ENCODE data around the gene TRIM3.

TRIM3 gene

DNA sequence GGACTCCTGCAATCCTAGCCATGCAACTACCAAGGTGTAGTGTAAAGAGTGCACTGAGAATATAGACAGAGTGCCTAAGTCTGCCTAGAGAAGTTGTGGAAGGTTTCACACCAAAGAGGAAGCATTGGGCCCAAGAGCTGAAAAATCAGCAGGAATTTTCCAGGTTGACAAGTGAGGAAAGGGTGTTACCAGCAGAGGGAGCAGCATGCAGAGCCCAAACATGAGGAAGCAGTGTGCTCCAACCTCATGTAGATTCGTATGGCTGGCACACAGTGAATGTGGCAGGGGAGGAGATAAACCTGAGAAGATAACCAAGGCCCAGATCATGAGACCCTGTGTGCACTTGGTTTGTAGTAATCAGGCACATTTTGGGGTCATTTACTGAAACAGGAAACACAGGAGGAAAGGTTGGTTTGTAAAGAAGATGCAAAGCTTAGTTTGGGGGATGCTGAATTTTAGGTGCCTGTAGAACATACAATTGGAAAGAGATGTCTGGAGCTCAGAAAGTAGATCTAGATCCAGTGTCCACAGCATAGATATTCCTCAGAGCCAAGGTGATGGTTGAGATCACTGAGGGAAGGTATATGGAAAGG lies 34.7 kb downstream of the TRIM3 start:
- no peak for DNase-seq (ENCODE audit: low read depth in 1 of 2, low spot score in 1 of 2)

DNA sequence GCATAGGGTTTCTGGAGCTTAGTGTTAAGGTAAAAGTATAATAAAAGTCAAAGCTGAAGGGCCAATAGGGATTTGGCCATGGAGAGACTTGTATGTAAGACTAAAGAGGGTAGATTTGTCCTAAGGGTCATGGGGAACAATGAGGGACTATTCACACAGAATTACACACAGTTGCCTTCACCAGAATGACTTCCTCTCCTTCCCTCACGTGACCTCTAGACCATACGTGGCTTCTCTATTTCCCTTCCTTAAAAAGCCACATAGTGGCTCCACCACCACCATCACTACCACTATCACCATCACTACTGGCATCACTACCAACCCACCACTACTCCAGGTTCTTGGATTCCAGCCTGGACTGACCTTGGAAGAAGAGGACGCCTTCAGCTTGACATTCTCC lies 35.7 kb downstream of the TRIM3 start:
- DNase-seq (ENCODE audit: low read depth in 1 of 2, low spot score in 1 of 2): no peak

DNA sequence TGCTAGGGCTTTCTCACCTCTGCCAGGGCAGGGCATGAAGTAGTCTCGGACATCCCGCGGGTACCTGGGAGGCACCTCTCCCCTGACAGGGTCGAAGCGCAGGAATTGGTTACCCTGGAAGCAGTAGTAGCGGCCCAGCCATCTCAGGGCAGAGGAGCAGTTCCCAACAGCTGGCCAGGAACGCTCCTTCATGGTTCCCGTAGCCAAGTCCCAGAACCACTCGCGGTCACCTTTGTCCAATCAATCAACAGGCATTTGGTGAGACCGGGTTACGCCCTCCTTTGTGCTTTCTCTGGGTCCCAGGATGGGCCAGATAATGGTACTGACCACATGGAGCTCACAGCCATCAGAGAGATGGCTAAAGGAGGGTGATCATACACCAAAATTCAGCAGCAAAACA lies 36.3 kb downstream of the TRIM3 start:
- no peak for DNase-seq (ENCODE audit: low read depth in 1 of 2, low spot score in 1 of 2)

DNA sequence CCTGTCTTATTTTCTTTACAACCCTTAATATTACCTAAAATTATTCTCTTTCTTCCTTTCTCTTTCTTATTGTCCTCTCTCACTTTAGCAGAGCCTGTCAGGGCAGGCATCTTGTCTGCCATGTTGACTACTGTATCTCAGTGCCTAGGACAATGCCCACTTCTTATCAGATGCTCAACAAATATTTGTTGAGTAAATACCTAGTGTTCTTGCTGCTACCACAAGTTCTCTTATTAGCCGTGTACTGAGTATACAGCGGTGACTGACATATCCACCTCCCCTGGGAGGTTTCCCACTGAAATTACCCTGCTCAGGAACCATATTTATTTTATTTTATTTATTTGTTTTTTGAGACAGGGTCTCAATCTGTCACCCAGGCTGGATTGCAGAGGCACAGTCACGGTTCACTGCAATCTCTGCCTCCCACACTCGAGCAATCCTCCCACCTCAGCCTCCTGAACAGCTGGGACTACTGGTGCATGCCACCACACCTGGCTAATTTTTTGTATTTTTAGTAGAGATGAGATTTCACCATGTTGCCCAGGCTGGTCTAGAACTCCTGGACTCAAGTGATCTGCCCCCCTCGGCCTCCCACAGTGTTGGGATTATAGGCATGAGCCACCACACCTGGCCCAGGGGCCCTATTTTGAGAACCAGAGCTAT lies 39.6 kb downstream of the TRIM3 start:
- DNase-seq (ENCODE audit: low read depth in 1 of 2, low spot score in 1 of 2): no peak

DNA sequence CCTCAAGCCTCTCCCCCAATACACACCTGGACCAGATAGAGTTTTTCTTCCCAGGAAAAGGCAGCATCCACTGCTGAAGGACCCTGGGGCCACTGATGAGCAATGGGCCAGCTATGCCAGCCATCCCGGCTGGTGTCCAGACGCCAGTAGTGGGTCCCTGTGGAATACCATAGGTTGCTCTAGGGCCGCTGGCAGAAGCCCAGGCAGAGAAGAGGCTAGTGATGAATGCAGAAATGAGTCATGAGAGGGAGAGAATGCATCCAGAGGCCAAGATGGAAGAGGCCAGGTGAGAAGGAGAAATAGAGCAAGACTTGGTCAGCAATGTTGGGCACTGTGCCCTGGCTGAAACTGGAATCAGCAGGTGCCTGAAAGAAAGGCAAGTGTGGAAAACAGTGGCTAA lies 41.9 kb downstream of the TRIM3 start:
- no peak for DNase-seq (ENCODE audit: low read depth in 1 of 2, low spot score in 1 of 2)

DNA sequence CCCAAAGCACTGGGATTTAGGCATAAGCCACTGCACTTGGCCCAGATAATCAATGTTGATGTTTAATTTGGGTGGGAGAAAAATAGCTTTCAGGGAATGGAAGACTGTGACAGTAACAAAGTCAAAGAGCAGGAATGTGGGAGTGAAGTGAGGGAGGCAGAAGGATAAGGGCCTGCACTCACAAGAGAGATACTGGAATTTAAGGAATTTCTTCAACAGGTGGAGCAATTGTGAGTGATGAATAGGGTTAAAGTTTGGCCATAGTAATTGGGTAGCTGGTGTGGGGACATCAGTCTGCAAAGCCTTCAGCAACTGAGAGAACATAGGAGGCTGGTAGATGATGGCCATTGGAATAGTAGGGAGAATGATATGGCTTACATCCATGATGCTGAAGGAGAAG lies 46.2 kb downstream of the TRIM3 start:
- no peak for DNase-seq (ENCODE audit: low read depth in 1 of 2, low spot score in 1 of 2)

DNA sequence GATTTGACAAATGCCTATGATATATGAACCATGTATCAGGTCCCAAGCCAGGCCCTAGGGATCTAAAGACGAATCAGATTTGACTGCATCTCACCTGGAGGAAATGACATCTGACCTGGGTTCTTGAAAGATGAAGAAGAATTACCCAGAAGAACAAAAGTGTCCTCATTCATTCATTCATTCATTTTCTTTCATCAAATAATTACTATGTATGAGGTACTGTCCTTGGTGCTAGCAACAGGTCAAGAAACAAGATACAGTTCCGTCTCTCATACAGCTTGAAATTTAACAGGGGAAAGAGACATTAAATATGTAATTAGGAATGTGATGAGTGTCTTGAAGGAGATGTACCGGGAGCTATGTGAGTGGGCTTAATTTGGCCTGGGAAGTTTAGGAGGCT lies 53.1 kb downstream of the TRIM3 start:
- DNase-seq (ENCODE audit: low read depth in 1 of 2, low spot score in 1 of 2): no peak

DNA sequence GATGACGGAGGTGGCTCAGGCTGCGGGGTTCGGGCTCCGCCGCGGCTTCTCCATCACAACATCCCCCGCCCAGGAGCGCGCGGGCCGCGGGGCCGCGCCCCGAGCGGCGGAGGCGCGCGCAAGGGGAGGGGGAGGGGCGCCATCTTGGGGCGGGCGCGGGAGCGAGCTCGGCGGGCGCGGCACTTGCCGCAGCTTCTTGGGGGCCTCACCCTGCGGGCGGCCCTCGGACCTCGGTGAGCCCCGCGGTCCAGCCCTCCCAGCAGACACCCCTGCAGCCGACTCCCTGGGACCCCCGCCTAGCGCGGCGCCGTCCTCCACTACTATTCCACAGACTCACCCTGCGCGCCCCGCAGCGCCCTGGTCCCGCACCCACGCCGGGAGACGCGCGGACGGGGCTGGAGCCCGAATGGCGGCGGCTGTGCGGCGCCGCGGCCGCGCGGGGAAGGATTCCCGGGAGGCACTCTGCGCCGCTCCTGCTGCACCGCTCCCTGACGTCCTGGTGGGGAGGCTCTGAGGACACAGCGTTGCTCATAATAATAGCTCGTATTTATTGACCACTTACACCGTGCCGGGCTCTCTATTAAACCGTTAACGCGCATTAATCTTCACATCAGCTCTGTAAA lies 54.6 kb downstream of the TRIM3 start, which contains the start of gene APBB1:
Gene APBB1 (minus strand): TSS at position 86 of the 623 bp plus-strand sequence. CDS start 7,747 bp downstream, outside the sequence.
- DNase-seq (ENCODE audit: low read depth in 1 of 2, low spot score in 1 of 2): peak; percentile 55 to 72

DNA sequence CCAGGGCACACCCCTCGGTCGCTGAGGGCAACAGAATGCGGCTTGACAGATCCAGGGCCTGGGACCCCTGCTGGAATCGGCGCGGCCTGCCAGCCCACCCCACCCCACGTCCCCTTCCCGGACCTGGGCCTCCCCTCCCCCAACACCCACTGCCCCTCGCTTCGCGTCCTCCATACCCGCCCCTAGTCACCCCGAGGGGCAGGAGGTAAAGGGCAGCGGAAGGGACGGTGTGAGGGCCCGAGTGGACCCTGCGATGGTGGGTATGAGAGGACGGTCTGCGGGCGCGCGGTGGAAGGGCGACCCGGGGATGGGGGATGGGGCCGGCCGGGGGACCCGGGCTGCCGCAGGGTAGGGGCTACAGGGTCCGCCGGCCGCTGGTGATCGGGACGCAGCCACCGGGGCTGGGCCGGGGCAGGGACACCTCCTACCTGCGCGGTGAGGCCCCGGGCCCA lies 55.2 kb downstream of the TRIM3 start:
- no peak for DNase-seq (ENCODE audit: low read depth in 1 of 2, low spot score in 1 of 2)

DNA sequence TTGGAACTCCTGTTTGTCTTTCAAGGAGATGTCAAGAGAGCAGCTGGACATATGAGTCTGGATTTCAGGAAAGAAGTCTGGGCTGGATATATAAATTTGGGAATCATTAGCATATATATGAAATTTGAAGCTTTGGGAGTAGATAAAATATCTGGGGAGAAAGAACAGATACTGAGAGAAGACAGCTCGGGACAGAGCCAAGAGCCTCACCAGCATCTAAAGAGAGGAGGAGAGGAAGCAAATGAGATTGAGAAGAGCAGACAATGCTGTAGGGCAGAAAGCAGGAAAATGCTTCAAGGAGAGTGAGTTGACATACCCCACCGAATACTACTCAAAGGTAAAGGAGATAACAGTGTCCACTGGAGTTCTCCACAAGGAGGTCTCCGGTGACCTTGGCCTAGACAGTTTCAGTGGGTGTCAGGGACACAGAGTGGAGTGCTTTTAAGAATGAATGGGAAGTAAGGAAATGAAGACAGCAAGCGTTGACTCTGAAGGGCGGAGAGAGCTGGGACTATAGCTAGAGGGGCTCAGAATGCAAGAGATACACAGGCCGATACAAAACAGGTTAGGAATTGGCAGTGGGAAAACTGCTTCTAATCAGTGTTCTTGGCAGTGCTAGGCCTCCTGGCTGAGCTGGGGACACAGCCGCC lies 55.7 kb downstream of the TRIM3 start:
- DNase-seq (ENCODE audit: low read depth in 1 of 2, low spot score in 1 of 2): no peak

DNA sequence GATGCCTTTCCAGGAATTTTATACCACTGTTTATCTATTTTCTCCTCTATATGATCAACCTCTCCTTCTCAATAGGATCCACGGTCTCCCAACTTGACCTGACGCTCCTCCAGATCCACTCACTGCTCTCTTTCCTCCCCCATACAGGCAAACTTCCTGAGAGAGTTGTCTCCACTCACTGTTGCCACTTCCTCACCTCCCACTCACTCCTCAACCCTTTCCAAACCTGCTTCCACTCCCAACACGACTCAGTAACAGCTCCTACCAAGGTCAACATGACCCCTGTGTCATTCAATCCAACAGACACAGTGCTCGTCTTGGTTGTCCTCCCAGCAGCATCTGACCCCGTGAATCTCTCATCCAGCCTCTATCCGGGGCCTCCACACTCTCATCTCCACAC lies 57.9 kb downstream of the TRIM3 start:
- DNase-seq (ENCODE audit: low read depth in 1 of 2, low spot score in 1 of 2): no peak

DNA sequence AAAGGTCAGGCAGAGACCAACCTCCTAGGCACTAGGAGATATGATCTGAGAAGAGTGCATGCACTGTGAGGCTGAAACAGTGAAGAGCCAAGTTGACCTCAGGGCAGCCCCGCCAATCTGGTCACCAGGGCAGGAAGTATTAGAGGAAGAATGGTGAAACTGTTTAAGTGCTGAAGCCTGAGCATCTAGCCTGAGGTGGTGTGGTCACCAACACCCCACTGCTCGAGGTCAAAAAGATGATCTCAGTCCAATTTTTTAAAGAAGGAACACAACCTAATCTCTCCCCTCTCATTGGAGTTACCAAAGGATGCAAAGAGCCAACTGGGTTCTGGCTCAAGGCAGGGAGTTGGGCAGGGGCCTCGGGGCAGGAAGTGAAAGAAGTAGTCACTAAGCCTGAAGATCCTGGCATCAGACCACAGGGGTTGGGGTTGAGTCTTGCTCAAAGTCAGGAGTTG lies 58.8 kb downstream of the TRIM3 start:
- DNase-seq (ENCODE audit: low read depth in 1 of 2, low spot score in 1 of 2): no peak

DNA sequence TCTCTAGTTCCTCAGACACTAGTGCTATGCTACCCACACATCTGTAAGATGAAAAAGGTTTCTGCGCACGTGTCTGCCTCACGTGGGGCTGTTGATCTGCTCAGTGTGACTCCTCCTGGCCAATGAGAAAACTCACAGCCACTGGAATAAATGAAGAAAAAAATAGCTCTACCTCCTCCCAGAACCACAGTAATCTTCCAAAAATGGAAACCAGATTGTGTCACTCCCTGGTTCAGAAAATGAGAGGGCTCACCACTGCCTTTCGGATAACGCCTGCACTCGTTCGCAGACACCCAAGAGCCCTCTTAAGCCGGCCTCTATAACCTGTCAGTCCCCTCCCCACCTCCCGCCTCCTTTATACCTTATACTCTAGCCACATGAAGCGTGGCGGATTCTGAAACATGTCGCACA lies 59.9 kb downstream of the TRIM3 start:
- DNase-seq (ENCODE audit: low read depth in 1 of 2, low spot score in 1 of 2): peak in 1 of 2 donors; percentile 43

DNA sequence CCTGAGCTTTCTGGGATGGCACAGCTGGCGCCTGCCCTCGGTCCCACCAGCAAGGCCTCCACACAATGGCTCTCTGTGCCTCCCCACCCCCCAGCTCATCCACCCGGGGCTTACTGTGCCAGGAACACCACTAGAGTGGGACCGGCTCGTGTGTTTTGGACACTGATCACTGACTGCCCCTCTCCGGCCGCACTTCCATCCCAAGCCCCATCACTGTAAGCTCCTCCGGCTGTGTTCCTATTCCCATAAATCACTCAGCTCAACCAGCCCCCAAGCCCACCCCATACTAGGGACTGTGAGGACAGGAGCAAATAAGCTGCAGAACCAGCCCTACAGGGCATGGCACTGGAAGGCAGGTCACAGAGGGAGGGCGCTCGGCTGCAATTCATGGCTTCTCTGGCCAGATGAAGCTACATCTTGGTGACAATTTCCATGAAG lies 62.1 kb downstream of the TRIM3 start:
- no peak for DNase-seq (ENCODE audit: low read depth in 1 of 2, low spot score in 1 of 2)

DNA sequence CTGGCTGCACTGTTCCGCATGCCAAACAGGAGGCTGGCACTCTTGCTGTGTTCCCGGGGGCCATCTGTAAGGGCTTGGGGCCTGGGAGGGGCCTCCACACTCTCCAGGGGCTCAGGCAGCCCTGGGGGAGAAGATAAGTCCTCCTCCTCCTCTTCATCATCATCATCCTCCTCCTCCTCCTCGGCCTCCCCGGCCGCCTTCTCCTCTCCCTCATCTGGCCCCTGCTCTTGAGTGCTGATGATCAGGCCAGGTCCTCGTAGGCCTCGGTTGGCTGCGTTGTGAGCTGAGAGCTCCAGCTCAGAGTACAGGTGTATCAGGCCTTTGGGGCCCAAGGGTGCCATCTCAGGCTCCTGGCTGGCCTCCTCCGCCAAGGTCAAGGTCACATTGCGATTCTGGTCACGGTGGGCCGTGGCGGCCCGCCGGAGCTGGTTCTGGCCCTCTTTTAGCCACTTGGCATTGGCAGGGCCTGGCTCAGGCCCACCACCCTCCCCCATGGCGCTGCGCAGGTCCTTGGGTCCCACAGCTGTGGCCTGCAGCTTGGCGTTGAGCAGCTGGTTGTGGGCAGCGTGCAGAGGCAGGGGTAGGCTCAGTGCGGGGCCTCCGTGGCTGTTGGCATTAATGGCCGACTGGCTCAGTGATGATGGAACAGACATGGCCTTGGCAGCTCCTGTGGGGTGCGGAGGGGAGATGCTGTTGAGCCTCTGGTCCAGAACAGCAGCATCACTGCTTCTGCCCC lies 62.9 kb downstream of the TRIM3 start:
- no peak for DNase-seq (ENCODE audit: low read depth in 1 of 2, low spot score in 1 of 2)

DNA sequence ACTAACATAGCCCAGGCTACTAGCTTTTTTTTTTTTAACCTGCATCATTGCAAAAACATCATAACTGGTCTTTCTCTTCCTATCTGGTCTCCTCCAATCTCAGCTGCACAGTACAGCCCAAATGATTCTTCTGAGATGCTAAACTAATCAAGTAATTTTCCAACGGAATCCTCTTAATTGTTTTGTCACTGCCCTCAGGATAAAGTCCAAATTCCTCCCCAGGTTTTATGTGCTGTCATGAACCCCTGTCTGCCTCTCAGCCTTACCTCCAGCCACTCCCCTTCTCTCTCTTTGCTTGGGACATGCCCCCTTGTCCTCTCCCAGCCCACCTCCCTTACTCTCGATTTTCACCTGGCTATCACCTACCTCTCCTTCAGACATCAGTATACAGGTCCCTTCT lies 67.4 kb downstream of the TRIM3 start:
- DNase-seq (ENCODE audit: low read depth in 1 of 2, low spot score in 1 of 2): no peak

DNA sequence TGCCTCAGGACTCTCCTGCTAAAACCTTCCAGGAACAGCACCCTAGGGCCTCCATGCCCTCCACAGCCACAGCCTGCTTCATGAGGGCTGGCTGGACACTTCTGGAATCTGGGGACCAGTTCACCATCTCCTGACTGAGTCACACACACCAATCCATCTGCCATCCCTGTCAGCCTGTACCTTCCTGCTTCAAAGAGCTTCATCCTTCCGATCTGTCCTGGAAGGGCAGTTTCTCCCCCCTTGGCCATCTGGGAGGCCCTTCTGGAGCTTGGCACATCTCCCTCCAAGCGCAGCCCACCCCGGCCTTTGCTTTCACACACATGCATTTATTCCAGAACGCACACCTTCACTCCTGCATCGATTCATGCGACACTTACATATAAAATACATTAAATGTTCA lies 67.9 kb downstream of the TRIM3 start:
- no peak for DNase-seq (ENCODE audit: low read depth in 1 of 2, low spot score in 1 of 2)

DNA sequence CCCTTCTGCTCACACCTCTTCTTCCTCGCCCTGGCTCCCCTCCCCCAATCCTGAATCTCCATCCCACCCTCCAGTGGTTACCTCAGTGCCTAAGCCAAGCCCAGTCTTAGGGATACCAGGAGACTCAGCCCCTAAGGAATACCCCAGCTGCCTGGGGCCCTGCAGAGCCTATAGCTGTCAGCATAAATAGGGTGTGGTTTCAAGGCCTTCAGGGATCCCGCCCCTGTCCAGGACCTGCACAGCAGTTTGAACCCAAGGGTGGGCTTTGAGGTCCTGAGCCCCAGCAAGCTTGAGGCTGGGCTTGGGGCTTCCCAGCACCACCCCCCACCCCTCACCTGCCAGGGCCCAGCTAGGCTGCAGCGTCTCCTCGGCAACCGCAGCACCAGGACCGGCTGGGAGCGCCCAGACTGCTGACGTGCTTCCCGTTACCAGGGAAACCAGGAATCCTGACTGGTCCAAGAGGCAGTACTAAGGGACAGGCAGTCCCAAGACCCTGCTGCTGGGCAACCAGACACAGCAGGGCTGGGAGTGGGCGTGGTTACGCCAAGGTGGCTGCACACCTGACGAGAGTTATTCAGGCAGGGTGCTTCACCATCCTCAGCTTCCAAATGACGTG lies 68.6 kb downstream of the TRIM3 start:
- DNase-seq (ENCODE audit: low read depth in 1 of 2, low spot score in 1 of 2): no peak

DNA sequence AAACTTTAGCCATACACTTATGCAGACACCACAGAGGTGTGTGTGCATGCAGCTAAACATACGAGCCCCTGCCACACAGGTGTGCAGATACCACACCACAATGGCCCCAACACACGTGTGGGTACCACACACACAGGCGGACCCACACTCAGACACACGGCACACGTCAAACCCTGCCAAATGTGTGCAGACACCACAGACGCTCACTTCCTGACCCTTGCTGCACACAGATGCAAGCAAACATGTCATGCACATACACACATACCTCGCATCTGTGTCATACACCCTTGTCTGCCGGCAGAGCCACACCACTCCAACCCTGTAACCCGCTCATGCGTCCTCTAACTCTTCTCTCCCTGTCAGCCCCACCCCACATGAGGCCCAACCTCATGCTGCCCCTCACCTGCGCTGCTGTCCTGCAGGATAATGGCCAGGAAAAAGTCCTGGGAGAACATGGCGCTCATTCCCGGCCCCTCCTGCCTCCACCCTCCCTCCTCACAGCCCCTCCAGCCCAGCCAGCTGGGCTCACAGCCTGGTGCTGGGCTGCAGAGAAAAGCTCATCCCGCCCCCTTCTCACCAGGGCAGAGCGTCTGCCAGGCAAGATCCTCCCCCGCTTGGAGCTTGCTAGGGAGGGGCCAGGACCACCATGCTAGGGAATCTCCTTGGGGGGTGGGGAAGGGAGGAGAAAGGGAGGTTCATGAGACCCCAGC lies 69.2 kb downstream of the TRIM3 start:
- no peak for DNase-seq (ENCODE audit: low read depth in 1 of 2, low spot score in 1 of 2)

DNA sequence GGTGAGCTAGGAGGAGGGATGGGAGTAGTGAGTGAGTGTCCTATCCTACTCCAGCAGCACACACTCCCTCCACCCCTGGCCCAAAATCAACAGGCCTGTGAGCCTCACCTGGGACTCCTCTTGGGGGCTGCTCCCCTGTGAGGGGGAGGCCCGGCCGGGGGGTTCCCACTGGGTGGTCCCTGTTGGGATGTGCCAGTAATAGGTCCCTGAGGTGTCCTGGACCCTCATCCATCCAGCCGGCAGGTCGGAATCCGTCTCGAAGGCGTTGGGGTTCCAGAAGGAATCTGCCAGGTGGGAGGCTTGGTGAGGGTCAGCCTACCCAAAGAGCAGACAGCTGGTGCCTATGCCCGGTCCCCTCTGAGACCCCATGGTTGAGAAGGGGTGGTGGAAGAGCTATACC lies 70.2 kb downstream of the TRIM3 start:
- DNase-seq (ENCODE audit: low read depth in 1 of 2, low spot score in 1 of 2): no peak
